HG02943 (cell line): Measurements from ENCODE around the gene GPATCH1.

Experiments used
- ATAC-seq: cut with Tn5 transposase; IDR thresholded peaks from one replicate; pipeline ENCODE4 v1.9.1; 2021; ENCODE audit warnings: mild to moderate bottlenecking, low read depth, moderate library complexity; ENCODE audit not compliant: unreplicated experiment

GPATCH1 gene

GRCh38 chr19:33063753-33064457, 17.1 kb upstream of the GPATCH1 start:
- no peak for ATAC-seq

GRCh38 chr19:33064458-33064791, 16.6 kb upstream of the GPATCH1 start:
- ATAC-seq: no peak

DNA sequence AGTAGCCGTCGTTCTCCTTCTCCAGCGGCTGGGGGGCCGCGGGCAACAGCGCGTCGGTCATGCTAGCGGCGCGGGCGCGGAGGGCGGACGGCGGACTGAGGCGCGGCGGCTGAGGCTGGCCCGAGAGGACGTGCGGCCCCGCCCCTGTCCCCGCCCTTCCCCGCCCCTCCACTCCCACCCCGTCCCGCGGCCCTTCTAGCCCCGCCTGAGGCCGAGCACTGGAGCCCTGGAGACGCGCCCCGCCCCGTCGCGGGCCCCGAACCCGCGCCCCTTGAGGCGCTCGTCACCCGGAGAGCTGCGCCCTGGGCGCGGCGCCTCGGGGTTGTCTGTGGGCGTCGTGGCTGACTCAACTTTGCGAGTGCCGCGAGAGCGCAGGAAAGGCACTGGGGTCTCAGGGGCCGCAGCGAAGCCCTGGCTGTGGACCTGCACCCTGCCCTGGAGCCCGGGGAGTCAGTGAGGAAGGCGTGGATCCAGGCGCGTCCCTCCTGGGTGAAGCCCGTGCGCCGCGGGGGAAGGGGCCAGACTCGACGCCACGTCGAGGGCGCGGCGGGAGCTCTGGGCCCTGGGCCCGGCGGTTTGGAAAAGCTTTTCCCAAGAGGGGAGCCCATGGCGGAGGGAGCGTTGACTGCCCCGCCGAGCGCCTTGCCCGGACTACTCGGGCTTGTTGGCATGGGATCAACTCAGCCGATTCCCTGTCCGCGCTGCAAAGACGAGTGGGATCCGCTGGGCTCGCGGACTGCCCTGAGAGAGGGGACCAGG, 16.0 kb upstream of the GPATCH1 start, which contains the start of gene RHPN2:
RHPN2 (minus strand) TSS at position 97 of the 759 bp plus-strand sequence; CDS start at position 61, 36 bp downstream.
- peak; percentile 80 for ATAC-seq

DNA sequence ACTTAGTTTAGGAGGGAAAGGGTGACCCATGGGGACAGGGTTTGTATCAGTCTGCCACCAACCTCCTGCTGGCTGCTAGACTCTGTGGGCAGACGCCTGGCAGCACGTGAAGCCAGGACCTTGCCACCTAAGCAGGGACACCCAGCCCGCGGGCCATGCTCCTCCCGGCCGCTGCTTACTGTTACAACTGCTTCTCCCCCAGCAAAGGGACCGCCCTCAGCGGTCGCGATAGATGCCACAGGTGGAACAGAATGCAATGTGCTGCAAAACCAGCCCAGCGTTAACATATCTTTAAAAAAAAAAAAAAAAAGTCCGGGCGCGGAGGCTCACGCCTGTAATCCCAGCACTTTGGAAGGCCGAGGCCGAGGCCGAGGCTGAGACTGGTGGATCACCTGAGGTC, 14.4 kb upstream of the GPATCH1 start:
- ATAC-seq: no peak

DNA sequence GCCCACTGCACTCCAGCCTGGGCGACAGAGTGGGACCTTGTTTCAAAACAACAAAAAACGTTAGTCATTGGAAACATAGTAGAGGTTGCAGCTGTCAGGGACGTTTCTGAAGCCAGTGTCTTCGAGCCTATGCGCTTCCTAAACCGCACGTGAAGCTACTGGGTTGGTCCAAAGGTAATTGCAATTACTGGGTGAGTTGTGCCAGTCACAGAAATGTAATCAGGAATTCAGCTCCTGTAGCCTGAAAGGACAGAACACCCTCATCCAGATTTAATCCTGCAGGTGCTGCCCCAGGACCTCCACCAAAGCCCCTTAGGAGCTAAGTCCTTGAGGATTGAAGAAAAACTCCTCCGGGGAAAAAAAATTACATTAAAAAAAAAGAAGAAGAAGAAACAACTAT, 13.9 kb upstream of the GPATCH1 start:
- ATAC-seq: no peak

DNA sequence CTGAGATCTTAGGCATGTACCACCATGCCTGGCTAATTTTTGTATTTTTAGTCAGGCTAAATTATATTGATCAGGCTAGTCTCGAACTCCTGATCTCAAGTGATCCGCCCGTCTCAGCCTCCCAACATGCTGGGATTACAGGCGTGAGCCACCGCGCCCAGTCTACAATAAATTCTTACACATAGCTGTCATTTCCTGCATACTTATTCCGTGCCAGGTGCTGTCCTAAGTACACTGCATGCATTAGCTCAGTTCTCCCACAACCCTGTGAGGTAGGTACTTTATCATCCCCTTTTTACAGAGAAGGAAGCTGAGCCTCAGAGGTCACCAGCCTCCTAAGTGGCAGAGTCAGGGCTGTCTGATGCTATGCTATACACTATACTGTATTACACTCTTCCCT, 9.1 kb upstream of the GPATCH1 start:
- ATAC-seq: no peak

DNA sequence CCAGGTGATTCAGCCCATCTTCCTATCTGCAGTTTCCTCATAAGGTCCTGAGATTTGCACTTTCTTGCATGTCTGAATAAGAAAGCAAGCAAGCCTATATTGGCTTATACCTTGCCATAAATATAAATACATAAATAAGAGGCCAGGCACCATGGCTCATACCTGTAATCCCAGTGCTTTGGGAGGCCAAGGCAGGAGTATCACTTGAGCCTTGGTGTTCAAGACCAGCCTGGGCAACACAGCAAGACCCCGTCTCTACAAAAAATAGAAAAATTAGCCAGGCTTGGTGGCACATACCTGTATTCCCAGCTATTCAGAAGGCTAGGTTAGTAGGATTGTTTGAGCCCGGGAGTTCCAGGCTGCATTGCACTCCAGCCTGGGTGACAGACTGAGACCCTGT, 5.5 kb upstream of the GPATCH1 start:
- ATAC-seq: no peak

- ATAC-seq: no peak
Observed at GRCh38 chr19:33085570-33086128, 4.7 kb downstream of the GPATCH1 start.

GRCh38 chr19:33086955-33087354, 6.0 kb downstream of the GPATCH1 start:
- ATAC-seq: no peak

GRCh38 chr19:33089010-33089409, 8.0 kb downstream of the GPATCH1 start:
- no peak for ATAC-seq

DNA sequence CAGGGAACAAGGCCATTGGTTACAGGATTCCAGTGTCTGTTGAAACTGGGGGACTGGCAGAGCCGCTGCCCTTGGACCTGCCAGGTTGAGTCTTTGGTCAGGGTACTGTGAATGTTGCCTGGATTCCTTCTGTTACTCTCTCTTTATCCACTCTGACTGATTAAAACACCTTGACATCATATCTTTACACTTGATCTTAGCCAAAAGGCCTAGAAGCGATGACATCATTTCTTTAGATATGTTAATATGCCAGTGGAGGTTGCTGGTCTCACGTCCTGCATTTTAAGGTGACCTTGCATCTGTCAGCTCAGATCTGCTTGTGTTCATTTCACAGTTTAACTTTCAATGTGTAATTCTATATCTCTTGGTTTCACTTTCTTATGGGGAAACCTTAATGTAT, 9.2 kb downstream of the GPATCH1 start:
- no peak for ATAC-seq

DNA sequence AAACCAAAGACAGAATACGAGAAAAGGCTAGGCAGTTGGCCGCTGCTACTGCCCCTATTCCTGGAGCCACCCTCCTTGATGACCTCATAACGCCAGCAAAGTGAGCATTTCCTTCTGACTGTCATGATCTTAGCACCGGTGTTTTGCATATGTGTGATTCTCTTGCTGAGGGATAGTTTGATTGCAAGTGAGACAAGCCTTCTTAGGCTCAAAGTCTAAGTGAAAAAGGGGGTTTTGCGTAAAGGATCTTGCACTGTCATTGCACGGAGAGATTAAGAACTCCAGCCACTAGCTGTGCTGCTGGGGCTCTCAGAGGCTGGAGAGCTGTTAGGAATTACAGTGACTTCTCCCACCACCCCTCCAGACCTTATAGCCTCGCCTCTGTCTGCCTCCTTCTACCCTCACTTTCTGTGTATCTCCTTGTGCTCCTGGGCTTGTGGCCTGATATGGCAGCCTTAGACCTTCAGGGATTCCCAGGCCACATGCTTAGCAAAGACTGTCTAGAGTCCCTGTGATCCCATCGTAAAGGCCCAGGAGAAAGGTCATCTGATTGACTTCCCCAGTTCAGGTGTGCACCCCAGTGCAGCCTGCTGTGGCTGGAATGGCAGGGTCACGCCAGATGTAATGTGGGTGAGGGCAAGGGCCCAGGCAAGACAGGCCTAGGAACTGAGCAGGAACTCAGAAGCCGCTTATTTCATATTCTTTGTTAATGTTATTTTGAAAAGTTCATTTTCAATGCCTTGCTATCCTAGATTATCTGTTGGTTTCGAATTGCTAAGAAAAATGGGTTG, 12.6 kb downstream of the GPATCH1 start:
- ATAC-seq: no peak

DNA sequence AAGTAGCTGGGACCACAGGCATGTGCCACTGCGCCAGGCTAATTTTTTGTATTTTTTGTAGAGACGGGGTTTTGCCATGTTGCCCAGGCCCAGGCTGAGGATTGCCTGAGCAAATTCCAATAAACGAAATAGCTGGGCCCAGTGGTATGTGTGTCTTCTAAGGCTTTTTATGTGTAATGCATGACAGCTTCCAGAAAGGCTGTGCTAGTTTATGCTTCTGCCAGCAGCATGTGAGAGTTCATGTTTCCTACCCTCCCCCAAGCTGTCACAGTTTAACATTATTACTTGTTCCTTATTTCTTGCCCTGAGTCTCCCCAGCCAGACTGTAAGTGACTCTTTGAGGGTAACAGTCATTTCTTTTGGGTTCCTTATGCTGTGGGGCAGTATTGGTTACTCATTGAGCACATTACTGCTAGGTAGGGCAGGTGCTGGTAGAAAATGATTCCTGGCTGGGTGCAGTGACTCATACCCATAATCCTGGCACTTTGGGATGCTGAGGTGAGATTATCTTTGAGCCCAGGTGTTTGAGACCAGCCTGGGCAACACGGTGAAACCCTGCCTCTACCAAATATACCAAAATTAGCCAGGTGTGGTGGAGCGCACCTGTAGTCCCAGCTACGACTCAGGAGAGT, 13.6 kb downstream of the GPATCH1 start:
- no peak for ATAC-seq

DNA sequence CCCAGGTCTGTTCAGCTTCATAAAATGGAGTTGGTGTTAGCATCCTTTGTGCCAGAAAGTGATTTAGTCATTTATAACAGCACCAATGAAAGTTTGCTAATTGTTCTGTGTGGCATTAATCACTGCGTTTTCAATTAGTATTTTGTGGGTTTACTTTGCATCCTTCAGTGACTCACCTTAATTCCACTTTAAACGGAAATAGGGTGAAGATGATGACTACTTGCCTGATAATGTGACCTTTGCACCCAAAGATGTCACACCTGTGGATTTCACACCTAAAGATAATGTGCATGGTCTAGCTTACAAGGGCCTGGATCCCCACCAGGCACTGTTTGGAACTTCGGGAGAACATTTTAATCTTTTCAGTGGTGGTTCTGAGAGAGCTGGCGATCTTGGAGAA, 15.0 kb downstream of the GPATCH1 start:
- ATAC-seq: no peak

DNA sequence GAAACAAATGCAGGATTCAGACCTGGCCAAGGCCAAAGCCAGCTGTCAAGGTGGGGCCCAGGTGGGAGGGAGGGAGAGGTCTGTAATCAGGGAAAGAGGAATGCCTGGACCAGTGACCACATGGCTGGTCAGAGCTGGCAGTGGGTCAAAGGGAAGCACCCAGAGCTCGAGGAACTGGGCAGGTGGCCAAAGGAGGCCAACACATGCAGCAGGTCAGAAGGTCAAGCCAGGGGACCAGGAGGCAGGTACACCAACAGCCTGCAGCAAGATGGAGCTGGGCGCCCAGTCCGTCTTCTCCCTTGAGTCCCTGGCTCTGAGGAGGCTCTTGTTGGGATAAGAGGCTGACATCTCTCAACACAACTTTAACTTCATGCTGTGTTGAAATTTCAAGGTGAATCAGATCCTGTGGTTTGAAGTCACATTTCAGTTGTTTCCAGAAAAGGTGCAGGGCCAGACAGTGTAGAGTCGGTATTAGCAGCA, 17.1 kb downstream of the GPATCH1 start:
- no peak for ATAC-seq

DNA sequence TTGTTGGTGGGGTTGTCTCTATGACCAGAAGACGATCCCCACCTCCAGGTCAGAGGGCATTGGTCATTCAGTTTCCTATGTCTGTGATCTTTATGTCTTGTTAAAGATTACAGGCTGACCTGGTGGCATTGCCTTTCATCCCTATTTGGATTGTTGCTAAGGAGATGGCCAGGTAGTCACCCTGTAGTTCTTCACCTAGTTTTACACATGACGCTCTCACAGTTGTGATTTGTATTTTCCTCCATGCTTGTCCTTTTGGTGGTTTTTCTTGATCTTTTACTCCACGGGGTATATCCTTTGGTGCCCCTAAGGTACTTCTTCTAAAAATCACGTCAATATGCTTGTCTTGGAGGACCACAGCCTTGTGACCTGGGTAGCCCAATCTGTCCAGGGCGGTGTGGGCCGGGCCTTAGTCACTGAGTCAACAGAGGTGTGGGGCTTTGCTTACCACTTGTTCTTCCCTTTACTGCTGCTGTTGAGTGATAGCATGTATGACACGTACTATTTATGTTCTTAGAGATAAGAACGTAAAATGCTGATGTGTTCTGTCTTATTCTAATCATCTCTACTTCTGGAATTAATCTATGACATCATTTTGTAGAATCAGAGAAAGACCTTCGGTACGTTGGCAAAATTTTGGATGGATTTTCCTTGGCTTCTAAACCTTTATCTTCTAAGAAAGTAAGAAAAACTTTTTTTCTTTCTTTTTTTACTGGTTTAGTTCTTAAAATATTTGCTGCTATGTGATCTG, 20.1 kb downstream of the GPATCH1 start:
- ATAC-seq: no peak

DNA sequence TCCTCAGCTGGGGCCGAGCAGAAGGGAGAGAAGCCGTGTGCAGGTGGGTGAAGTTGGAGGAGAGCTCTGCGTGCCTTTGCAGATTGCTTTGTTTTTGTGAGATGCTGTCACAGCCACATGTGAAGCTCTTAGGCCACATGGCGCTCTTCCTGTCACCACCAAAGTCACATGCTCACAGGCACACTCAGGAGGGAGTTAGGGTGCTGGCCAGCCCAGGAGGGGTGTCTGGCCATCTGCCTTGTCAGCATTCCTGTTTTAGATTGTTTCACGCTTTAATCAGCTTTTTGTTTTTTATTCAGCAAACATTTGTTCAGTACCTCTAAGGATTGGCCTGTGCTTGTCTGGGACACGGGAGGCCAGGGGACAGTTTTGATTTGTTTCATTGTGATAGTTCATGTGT, 21.9 kb downstream of the GPATCH1 start:
- no peak for ATAC-seq

- ATAC-seq: no peak
Observed at GRCh38 chr19:33108161-33108560, 27.2 kb downstream of the GPATCH1 start.

GRCh38 chr19:33110137-33110910, 29.3 kb downstream of the GPATCH1 start:
- ATAC-seq: no peak
